Keratinocyte (primary cell): ENCODE results near the gene MROH7.

ENCODE experiments used
- CTCF ChIP-seq, 3 experiments: IDR thresholded peaks in 1 of 3; conservative IDR thresholded peaks in 1 of 3; optimal IDR thresholded peaks in 1 of 3; 2 replicates in 2 of 3; 3 replicates in 1 of 3; pipeline versions ENCODE3 to v1.5.1; 2011; ENCODE audit warnings: low read length in 3 of 3, mild to moderate bottlenecking in 3 of 3, moderate library complexity in 2 of 3, control low read depth in 1 of 3, inconsistent platforms in 1 of 3; ENCODE audit not compliant: insufficient read depth in 2 of 3; ENCODE audit errors: extremely low read depth in 1 of 3
- EZH2 ChIP-seq: IDR thresholded peaks from one replicate; pipeline ENCODE4 v1.6.1; 2012; ENCODE audit warnings: inconsistent platforms, mild to moderate bottlenecking, low read length, moderate library complexity

DNA sequence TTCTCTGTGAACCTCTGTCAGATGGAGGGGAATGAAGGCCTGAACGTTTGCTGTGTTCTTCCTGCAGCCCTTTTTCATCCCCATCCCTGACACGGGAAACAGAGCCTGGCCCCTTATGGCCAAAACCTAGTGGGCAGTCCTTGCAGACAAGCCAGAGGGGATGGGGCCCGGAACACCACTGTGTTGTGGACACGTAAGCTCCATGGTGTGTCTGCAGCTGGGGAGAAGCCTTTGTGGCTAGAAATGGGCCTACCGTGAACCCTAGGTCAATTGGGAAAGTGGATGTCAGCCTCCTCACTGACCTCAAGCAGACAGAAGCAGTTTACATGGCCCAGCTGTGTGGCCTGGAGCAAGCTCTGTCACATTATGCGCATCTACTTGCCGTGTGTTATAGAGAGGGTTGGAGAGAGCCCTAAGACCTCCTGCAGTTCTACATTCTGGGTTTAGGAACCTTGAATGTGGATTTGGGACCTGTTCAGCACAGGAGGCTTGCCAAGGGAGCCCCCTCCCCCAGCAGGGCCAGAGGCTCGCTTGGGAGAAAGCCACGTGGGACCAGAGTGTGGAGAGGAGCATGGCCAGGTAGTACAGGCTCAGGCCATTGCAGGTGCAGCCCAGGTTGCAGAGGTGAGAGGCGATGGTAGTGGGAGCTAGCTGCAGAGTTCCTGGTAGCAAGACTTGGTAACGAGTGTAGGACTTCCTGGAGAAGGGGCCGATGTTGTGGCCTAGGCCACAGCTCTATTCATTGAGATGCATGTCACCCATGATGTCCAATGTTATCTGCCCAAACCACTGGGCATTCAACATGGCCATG, 102.0 kb downstream of the MROH7 start:
- no peak for TF ChIP-seq CTCF (optimal IDR thresholded peaks at IDR 0.05 in 1 of 3, IDR thresholded peaks at IDR 0.05 in 1 of 3, conservative IDR thresholded peaks at IDR 0.05 in 1 of 3; ENCODE audit: extremely low read depth in 1 of 3, insufficient read depth in 2 of 3, low read length in 3 of 3)
- TF ChIP-seq EZH2, result no peak
